Pulmonary artery endothelial cell (primary cell): ENCODE results near the gene ERFL. TPM values are rescaled to one million over a fixed set of nuclear protein-coding genes. Genes with fewer than 3 reads are reported as not detected.

ENCODE experiments used
- DNase-seq: peaks from one replicate; pipeline ENCODE4 v3.0.0-alpha.2; 2011; ENCODE audit warnings: low read depth, low spot score
- total RNA-seq: library from RNA; depleted of rRNA; stranded (reverse); fragments of >200 nt; gene quantifications from 2 replicates; pipeline ENCODE4 v1.2.3, GENCODE V29; 2014

The ERFL gene
- total RNA-seq, 1 donor from 2014 or later, result not detected

DNA sequence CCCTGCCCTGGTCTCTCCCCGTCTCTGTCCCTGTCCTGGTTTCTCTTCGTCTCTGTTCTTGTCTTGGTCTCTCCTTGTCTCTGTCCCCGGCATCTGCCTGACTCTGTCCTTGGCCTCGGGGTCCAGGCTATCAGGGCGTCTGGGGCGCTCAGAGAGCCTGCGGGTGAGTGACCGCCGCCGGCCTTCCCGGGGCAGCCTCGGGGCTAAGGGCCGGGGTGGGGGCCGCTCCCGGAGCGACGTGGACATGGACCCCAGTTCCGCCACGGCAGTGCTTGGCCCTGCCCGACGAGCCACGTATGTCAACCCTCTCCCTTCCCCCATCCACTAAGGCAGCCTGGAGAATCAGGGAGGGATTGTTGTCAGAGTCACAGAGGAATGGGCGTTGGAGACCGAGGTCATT, 30.4 kb downstream of the ERFL start:
- no peak for DNase-seq

DNA sequence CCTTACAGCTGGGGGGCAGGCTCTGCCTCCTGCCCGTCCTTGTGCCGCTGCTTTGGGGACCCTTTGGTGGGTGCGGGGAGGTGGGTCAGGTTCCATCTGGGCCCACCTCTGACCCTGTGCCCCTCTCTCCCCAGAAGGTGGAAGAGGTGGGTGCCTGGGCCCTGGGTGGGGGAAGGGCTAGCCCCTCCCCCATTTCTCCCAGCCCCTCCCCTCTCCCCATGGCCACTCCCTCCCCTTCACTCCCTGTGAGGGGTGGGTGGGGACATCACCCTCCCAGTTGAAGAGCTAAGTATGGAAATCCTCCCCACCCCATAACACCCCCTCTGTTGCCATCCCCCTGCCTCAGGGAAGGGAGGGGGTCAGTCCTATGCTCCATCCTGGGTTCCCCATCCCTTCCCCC, 31.1 kb downstream of the ERFL start:
- DNase-seq, result no peak

DNA sequence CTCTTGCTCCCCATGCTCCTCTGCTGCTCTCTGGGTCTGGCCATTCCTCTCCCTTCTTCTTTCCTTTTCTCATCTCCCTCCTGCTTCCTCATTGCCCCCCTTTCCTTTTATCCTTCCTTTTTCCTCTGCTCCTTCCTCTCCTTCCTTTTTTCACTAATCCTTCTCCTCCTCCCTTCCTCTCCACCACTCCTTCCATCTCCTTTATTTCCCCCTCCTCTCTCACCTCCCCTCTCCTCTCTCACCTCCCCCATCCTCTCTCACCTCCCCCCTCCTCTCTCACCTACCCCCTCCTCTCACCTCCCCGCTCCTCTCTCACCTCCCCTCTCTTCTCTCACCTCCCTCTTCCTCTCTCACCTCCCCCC, 31.7 kb downstream of the ERFL start:
- DNase-seq, result no peak

GRCh38 chr19:41895745-41896580, 32.3 kb downstream of the ERFL start:
- no peak for DNase-seq

GRCh38 chr19:41894350-41894749, 33.9 kb downstream of the ERFL start:
- DNase-seq, result no peak

- DNase-seq, result no peak
These were observed 34.4 kb downstream of the ERFL start for GRCh38 chr19:41893899-41894298.

DNA sequence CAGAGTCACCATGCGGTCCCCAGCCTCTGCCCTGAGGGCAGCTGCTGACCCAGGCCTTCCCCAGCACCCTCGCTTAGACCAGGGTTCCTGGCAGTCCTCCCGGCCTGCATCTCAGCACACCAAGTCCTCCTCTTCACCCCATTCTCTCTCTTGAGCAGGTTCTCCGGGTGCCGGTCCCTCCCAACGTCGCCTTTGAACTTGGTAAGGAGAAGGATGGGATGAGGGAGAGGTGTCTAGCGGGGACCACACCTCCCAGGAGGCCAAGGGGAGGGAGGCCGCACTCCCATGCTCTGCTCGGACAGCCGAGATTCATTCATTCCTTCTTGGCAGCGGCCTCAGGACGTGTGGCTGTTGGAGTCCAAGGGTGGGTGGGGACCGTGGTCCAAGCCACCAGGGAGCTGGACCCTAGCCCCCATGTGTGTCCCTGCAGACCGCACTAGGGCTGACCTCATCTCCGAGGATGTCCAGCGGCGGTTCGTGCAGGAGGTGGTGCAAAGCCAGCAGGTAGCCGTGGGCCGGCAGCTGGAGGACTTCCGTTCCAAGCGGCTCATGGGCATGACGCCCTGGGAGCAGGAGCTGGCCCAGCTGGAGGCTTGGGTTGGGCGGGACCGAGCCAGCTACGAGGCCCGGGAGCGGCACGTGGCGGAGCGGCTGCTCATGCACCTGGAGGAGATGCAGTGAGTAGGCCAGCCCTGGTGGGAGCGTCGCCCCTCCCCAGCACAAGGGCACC, 35.9 kb downstream of the ERFL start:
- DNase-seq, result no peak

DNA sequence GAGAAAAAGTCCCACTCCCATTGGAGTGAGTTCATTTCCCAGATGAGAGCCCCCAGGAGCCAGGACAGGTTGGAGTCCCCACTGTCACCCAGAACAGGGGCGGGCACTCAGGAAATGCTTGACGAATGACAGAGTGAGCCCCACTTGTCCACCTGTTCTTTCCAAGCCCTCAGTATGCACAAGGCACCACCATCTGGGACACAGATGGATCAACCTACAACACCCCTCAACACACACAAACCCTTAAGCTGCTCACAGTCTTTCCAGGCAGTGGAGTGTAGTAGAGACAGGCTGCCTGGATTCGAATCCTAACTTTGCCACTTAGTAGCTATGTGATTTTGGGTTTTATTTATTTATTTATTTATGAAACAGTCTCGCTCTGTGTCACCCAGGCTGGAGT, 37.3 kb downstream of the ERFL start:
- no peak for DNase-seq

DNA sequence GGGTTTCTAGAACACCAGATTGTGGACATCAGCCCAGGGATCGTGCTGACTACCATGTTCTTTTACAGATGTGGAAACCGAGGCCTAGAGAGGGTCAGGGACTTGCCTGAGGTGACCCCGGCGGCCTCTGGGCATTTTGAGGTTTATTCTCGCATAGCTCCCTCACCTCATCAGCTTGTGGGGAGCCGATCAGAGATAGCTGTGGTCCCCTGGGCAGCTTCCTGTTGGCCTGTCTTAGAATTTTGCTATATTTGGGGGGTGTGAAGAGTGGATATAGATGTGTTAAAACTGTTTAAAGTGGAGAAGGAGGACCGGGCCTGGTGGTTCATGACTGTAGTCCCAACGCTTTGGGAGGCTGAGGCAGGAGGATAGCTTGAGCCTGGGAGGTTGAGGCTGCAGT, 38.4 kb downstream of the ERFL start:
- DNase-seq, result no peak

GRCh38 chr19:41888926-41889325, 39.3 kb downstream of the ERFL start:
- no peak for DNase-seq

DNA sequence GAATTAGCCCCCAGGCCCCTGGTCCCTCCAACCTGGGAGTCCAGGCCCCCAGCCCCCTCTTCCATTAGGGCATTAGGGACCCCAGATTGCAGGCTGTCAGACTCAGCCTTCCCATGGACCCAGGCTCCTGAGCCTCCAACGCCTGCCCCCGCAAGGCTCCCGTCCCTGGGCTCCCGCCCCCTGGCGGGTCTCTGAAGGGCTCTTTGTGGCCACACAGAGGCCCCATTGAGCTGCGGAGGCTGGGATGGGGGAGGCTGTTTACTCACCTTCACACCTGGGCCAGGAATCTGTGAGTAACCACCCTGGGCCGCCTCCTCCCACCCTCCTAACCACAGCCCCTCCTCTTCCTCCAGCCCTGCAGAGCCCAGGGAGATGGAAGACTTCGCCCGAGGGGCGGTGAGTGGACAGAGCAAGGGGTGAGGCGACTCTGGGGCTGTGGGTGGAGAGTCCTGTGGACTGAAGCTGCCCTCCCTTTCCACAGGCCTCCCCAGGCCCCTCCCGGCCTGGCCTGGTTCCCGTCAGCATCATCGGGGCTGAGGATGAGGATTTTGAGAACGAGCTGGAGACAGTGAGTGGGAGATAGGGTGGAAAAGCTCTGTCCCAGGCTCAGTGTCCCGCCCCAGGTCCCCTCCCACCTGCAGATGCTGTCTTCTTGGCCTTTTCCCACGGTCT, 40.4 kb downstream of the ERFL start:
- no peak for DNase-seq

- DNase-seq, result no peak
These were observed 41.2 kb downstream of the ERFL start for GRCh38 chr19:41886761-41887710.

DNA sequence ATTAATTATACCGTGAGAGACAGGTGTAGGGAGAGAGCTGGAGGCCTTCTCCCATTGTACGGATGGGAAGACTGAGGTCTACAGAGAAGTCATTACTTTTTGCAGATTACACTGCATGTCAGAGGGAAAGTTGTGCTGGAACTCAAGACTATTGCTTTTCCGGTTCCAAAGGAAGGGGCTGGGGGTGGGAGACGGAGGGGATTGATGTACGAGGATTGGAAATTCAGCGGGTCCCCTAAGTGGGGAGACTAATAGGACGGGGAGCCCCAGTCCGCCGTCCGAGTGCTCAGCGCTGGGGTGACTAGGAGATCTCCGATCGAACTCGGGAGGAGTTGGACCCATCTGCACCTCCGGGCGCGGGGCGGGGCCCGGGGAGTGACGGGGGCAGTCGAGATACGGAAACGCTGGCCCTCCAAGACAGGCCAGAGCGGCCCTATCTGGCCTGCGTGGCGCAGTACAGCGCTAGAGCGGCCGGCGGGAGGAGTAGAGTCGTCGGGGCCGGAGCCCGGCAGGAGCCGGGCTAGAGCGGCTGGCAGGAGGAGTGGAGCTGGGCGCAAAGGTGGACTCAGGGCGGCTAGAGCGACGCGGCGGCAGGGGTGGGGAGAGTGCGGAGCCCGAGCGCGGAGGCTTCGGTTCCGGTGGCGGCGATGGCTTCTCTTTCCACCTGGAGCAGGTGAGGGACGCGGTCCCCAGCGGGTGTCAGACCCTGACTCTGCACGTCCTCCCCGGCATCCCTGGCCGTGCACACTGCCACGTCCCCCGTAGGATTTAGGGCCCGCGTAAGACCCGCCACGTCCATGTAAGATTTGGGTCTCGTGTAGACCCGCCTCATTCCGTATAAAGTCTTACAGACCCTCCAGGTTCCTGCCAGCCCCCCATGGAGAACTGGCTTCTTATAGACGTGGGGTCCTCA, 44.2 kb downstream of the ERFL start:
- peak; percentile 86 for DNase-seq

- DNase-seq, result no peak
These were observed 44.8 kb downstream of the ERFL start for GRCh38 chr19:41883463-41883820.

GRCh38 chr19:41882568-41883462, 45.4 kb downstream of the ERFL start, which contains the start of gene ARHGEF1:
Gene ARHGEF1 (plus strand): TSS chr19:41883184. CDS start chr19:41888083, 4,899 bp downstream.
- no peak for DNase-seq

DNA sequence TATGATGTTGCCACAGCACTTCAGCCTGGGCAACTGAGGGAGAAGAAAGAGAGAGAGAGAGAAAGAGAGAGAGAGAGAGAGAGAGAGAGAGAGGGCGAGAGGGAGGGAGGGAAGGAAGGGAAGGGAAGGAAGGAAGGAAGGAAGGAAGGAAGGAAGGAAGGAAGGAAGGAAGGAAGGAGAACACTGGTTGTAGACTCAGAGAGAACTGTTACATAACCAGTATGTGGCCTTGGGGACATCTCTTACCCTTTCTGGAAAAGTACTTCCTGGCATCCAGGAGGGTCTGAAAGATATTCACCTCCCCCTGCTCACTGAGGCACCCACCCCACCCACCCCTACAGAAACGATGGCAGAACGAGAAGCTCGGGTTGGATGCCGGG, 47.9 kb downstream of the ERFL start:
- DNase-seq, result no peak

DNA sequence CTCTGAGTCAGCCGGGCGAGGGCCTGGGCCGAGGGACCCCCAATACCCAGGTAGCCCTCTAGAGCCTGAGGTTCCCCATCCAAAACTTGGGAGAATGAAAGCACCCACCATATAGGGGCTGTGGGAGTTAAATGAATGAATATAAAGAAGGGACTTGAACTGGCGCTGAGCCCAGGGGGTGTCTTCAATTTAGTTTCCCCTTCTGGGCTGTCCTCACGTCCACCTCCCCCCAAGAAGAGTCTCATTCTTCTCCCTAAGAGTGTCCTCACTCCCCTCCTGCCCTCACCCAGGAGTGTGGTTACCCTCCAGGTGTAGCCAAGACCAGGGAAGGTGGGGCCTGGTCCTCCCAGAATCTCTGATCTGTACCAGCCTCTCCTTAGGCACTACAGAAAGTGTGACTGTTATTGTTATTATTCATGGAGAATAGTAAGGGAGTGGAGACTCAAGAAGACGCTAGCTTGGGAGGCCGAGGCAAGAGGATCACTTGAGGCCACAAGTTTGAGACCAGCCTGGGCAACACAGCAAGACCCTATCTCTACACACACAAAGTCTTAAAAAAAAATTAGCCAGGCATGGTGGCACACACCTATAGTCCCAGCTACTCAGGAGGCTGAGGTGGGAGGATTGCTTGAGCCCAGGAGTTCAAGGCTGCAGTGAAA, 48.5 kb downstream of the ERFL start:
- no peak for DNase-seq

DNA sequence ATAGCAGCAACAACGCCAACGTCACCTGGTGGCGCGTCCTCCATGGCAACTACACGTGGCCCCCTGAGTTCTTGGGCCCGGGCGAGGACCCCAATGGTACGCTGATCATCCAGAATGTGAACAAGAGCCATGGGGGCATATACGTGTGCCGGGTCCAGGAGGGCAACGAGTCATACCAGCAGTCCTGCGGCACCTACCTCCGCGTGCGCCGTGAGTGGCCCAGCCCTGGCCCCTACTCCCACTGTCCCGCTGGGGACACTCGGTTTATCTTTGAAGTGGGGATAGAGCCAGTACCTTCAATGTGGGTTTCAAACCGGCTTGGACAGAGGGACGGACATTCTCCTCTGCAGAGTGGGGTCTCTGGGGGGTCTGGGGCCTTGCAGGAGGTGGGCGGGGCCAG, 49.2 kb downstream of the ERFL start:
- no peak for DNase-seq
